Measurements from ENCODE around the gene EBLN2. TPM values are rescaled to one million over a fixed set of nuclear protein-coding genes. Genes with fewer than 3 reads are reported as not detected.

EBLN2 gene
- total RNA-seq: 1 to 10 TPM; 5.0 to 5.5 TPM

DNA sequence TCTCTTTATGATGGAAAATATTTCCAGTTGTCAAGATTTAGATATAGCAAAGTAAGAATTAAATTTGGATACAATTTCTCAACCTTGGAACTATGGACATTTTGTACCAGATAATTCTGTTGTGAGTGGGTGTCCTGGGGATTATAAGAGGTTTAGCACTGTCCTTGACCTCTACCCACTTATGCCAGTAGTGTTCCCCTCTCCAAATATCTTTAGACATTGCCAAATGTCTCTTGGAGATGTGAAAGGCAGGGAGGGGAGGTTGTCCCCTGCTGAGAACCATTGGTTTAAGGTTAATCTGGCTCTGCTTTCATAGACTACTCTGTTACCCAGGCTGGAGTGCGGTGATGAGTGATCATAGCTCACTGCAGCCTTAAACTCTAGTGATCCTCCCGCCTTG lies at the start of gene EBLN2:
EBLN2 (plus strand) TSS at position 244 of the 400 bp plus-strand sequence. CDS start 423 bp downstream, outside the sequence.

Small RNAs within 50 kb of the gene (small RNA-seq; reads per million reads assigned to genes)
- gene RNU2-64P (3.4 to 4.4 reads per million in 2 donors), gene RNU6-557P (0 reads per million in 2 donors), gene RNU7-19P (0.06 to 0.34 reads per million in 2 donors)

Other genes starting within 250 kb of the EBLN2 start
- 10 to 100 TPM; 17.6 to 26.3 TPM for gene SHQ1, start 213.2 kb upstream of the EBLN2 start, total RNA-seq
- 10 to 100 TPM; 11.7 to 26.8 TPM for gene GXYLT2, start 173.6 kb upstream of the EBLN2 start, total RNA-seq
- 10 to 100 TPM; 56.8 to 82.3 TPM for gene PPP4R2, start 64.8 kb upstream of the EBLN2 start, total RNA-seq